HEK293 (cell line): ENCODE measurements around the gene MAP3K20.

Experiments used
- CTCF ChIA-PET: fragments of 350-600 bp; formaldehyde crosslinking; extraction: SDS; loops from one replicate; lab custom pipeline; 2021; ENCODE audit warnings: antibody characterized with exemption; lab: Yijun Ruan, JAX
- POLR2A ChIA-PET: fragments of 300-600 bp; formaldehyde crosslinking; extraction: SDS; loops from one replicate; lab custom pipeline; 2020; ENCODE audit warnings: antibody characterized with exemption, inconsistent platforms; lab: Yijun Ruan, JAX
- H3K27ac ChIP-seq: fragments of 200-500 bp; sonication (Bioruptor generic); 2 replicates; pipeline ENCODE4 v1.5.1; 2014; ENCODE audit warnings: low read depth, low read length, control low read depth, inconsistent platforms; ENCODE audit errors: extremely low read depth
- H3K36me3 ChIP-seq, 2 experiments: fragments of 200-500 bp in 1 of 2; sonication (Bioruptor generic) in 1 of 2; 1 replicate in 1 of 2; 2 replicates in 1 of 2; pipeline ENCODE4 v1.5.1; 2014 to 2017; ENCODE audit warnings: inconsistent platforms in 2 of 2, low read length in 2 of 2; ENCODE audit not compliant: control insufficient read depth in 2 of 2, insufficient read depth in 1 of 2
- H3K4me1 ChIP-seq: fragments of 200-500 bp; sonication (Bioruptor generic); 2 replicates; pipeline ENCODE4 v1.5.1; 2014; ENCODE audit warnings: mild to moderate bottlenecking, low read length, inconsistent platforms; ENCODE audit not compliant: control insufficient read depth, insufficient read depth
- H3K4me3 ChIP-seq: 2 replicates; pipeline ENCODE4 v1.5.1; 2011; ENCODE audit warnings: low read depth, mild to moderate bottlenecking, control low read depth, low read length, moderate library complexity
- H3K9me3 ChIP-seq: fragments of 200-500 bp; sonication (Bioruptor generic); 2 replicates; pipeline ENCODE4 v1.5.1; 2014; ENCODE audit warnings: low read depth, low read length, inconsistent platforms; ENCODE audit not compliant: control insufficient read depth, insufficient read depth
- ELK4 ChIP-seq: IDR thresholded peaks from 2 replicates; pipeline ENCODE4 v1.6.1; 2011; ENCODE audit warnings: mild to moderate bottlenecking, low read depth, low read length, borderline replicate concordance
- HOXC10 ChIP-seq: sonication (generic); formaldehyde crosslinking; IDR thresholded peaks from 2 replicates; pipeline ENCODE4 v1.8.1; 2023; ENCODE audit warnings: mild to moderate bottlenecking, missing genetic modification reagents
- KLF8 ChIP-seq: fragments of 450-650 bp; formaldehyde crosslinking; IDR thresholded peaks from 2 replicates; pipeline ENCODE4 v1.5.1; 2016; ENCODE audit warnings: missing biosample characterization, missing genetic modification characterization
- WT1 ChIP-seq: fragments of 450-650 bp; formaldehyde crosslinking; IDR thresholded peaks from 2 replicates; pipeline ENCODE4 v1.5.1; 2016; ENCODE audit warnings: missing biosample characterization, missing genetic modification characterization
- YY2 ChIP-seq: fragments of 450-650 bp; formaldehyde crosslinking; IDR thresholded peaks from 2 replicates; pipeline ENCODE4 v1.5.1; 2016; ENCODE audit warnings: missing biosample characterization, missing genetic modification characterization
- ZBTB17 ChIP-seq: fragments of 450-650 bp; formaldehyde crosslinking; IDR thresholded peaks from 2 replicates; pipeline ENCODE4 v1.5.1; 2016; ENCODE audit warnings: missing biosample characterization, missing genetic modification characterization
- ZBTB7A ChIP-seq: fragments of 450-650 bp; formaldehyde crosslinking; IDR thresholded peaks from 2 replicates; pipeline ENCODE4 v1.5.1; 2016; ENCODE audit warnings: low read depth, missing biosample characterization, missing genetic modification characterization
- ZEB2 ChIP-seq: fragments of 450-650 bp; formaldehyde crosslinking; IDR thresholded peaks from 2 replicates; pipeline ENCODE4 v1.5.1; 2016; ENCODE audit warnings: missing biosample characterization, missing genetic modification characterization
- ZFHX2 ChIP-seq: fragments of 450-650 bp; formaldehyde crosslinking; conservative IDR thresholded peaks from 2 replicates; pipeline ENCODE4 v1.5.1; 2016; ENCODE audit warnings: missing biosample characterization, missing genetic modification characterization
- ZNF121 ChIP-seq: fragments of 450-650 bp; formaldehyde crosslinking; IDR thresholded peaks from 2 replicates; pipeline ENCODE4 v1.5.1; 2016; ENCODE audit warnings: missing biosample characterization, missing genetic modification characterization
- ZNF138 ChIP-seq: fragments of 450-650 bp; formaldehyde crosslinking; IDR thresholded peaks from 2 replicates; pipeline ENCODE4 v1.5.1; 2016; ENCODE audit warnings: missing biosample characterization, missing genetic modification characterization, borderline replicate concordance
- ZNF24 ChIP-seq: fragments of 450-650 bp; formaldehyde crosslinking; IDR thresholded peaks from 2 replicates; pipeline ENCODE4 v1.5.1; 2016; ENCODE audit warnings: missing biosample characterization, missing genetic modification characterization
- ZNF501 ChIP-seq: fragments of 450-650 bp; formaldehyde crosslinking; IDR thresholded peaks from 2 replicates; pipeline ENCODE4 v1.5.1; 2016; ENCODE audit warnings: missing biosample characterization, missing genetic modification characterization
- ZNF701 ChIP-seq: fragments of 450-650 bp; formaldehyde crosslinking; IDR thresholded peaks from 2 replicates; pipeline ENCODE4 v1.5.1; 2016; ENCODE audit warnings: missing biosample characterization, missing genetic modification characterization
- ZNF792 ChIP-seq: fragments of 450-650 bp; formaldehyde crosslinking; IDR thresholded peaks from 2 replicates; pipeline ENCODE4 v1.5.1; 2016; ENCODE audit warnings: missing biosample characterization, missing genetic modification characterization
- TF ChIP-seq, protein P1 (sequence below): fragments of 450-650 bp; formaldehyde crosslinking; conservative IDR thresholded peaks from 2 replicates; pipeline ENCODE4 v1.5.1; 2016; ENCODE audit warnings: low read depth, missing biosample characterization, missing genetic modification characterization
- TF ChIP-seq, protein P2 (sequence below): fragments of 450-650 bp; formaldehyde crosslinking; conservative IDR thresholded peaks from 2 replicates; pipeline ENCODE4 v1.5.1; 2016; ENCODE audit warnings: low read depth, missing biosample characterization, missing genetic modification characterization

The MAP3K20 gene

DNA sequence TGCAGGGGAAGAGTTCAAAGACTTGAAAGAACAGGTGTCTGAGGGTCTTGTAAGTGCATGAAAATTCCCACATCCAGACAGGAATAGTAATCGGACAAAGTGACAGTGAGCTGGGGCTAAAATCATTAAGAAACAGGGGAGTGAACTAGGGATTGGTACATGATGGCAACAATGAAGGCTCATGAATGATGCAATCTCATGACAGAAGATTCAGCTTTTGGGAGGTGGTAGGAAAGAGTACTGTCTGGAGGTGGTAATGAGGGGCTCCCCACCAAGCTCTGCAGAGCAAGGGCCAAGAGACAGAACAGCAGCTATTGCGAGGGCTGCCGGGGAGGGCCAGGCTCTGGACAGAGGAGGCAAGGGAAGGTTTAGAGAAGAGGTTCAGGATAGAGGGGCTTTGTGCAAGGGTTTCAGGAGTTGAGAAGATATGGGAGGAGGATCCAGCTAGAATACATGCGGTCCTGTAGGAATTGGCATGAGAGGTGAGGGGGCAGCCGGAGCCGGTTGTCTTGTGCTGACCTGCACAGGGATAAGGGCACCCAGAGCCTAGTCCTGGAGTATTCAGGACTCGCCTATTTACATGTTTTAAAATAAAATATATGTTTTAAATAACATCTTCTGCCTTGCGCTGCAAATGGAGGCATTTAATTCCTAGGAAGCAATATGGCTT is 31.4 kb downstream of the MAP3K20 start:
- Histone ChIP-seq H3K4me1 (peaks cover 10% of the 10 kb centered on the region; the same call in 1 of the 2 replicates), H3K9me3 (no peaks in the 10 kb centered on the region), H3K27ac (no peak overlapping the region), H3K4me3 (no peak overlapping the region), H3K36me3 (peaks cover 0 to 3% of the 10 kb centered on the region in 2 experiments; a peak in 1 of 3 replicates)
- ChIA-PET POLR2A (no interaction called here), CTCF (interaction anchor here (0.7 kb wide), 1 partner anchor 29 kb away, joined by 4 read pairs; no protein-coding TSS in a partner anchor)
- TF ChIP-seq WT1 (tag by site-specific recombination) (no peak), ZBTB17 (tag by site-specific recombination) (peak; percentile 41; the same call in 1 of the 2 replicates), YY2 (tag by site-specific recombination) (peak; percentile 40; the same call in 1 of the 2 replicates)

DNA sequence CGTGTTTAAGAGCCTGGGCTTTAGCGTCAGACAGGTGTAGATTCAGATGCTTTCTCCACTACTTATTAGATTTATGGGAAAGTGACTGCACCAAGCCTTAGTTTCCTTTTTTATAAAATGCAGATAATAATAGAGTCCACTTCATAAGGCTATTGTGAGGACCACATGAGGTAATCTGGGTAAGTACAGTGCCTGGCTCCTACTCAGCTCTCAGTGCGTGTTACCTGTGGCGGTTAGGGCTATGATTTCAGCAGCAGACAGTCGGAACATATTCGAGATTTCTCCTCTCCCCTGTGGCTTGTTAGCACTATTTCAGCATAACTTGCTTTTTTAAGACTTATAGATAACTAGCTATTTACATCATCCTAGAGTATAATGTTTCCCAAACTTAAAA is 32.0 kb downstream of the MAP3K20 start:
- ChIA-PET POLR2A (no interaction called here), CTCF (interaction anchor here (0.7 kb wide), 1 partner anchor 29 kb away, joined by 4 read pairs; no protein-coding TSS in a partner anchor)
- H3K36me3 ChIP-seq = peaks cover 0 to 3% of the 10 kb centered on the region in 2 experiments; a peak in 1 of 3 replicates
- no peak overlapping the region for H3K27ac ChIP-seq
- no peaks in the 10 kb centered on the region for H3K9me3 ChIP-seq
- H3K4me3 ChIP-seq = no peak overlapping the region
- H3K4me1 ChIP-seq = peaks cover 10% of the 10 kb centered on the region; the same call in 1 of the 2 replicates
- TF ChIP-seq ZNF138 (tag by site-specific recombination) = no peak
- no peak for TF ChIP-seq ZBTB7A (tag by site-specific recombination)
- no peak for TF ChIP-seq ZNF792 (tag by site-specific recombination)
- no peak for TF ChIP-seq HOXC10 (CRISPR knock-in tag)
- TF ChIP-seq, protein P1, sequence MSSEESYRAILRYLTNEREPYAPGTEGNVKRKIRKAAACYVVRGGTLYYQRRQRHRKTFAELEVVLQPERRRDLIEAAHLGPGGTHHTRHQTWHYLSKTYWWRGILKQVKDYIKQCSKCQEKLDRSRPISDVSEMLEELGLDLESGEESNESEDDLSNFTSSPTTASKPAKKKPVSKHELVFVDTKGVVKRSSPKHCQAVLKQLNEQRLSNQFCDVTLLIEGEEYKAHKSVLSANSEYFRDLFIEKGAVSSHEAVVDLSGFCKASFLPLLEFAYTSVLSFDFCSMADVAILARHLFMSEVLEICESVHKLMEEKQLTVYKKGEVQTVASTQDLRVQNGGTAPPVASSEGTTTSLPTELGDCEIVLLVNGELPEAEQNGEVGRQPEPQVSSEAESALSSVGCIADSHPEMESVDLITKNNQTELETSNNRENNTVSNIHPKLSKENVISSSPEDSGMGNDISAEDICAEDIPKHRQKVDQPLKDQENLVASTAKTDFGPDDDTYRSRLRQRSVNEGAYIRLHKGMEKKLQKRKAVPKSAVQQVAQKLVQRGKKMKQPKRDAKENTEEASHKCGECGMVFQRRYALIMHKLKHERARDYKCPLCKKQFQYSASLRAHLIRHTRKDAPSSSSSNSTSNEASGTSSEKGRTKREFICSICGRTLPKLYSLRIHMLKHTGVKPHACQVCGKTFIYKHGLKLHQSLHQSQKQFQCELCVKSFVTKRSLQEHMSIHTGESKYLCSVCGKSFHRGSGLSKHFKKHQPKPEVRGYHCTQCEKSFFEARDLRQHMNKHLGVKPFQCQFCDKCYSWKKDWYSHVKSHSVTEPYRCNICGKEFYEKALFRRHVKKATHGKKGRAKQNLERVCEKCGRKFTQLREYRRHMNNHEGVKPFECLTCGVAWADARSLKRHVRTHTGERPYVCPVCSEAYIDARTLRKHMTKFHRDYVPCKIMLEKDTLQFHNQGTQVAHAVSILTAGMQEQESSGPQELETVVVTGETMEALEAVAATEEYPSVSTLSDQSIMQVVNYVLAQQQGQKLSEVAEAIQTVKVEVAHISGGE (tag by site-specific recombination) = no peak
- TF ChIP-seq, protein P2, sequence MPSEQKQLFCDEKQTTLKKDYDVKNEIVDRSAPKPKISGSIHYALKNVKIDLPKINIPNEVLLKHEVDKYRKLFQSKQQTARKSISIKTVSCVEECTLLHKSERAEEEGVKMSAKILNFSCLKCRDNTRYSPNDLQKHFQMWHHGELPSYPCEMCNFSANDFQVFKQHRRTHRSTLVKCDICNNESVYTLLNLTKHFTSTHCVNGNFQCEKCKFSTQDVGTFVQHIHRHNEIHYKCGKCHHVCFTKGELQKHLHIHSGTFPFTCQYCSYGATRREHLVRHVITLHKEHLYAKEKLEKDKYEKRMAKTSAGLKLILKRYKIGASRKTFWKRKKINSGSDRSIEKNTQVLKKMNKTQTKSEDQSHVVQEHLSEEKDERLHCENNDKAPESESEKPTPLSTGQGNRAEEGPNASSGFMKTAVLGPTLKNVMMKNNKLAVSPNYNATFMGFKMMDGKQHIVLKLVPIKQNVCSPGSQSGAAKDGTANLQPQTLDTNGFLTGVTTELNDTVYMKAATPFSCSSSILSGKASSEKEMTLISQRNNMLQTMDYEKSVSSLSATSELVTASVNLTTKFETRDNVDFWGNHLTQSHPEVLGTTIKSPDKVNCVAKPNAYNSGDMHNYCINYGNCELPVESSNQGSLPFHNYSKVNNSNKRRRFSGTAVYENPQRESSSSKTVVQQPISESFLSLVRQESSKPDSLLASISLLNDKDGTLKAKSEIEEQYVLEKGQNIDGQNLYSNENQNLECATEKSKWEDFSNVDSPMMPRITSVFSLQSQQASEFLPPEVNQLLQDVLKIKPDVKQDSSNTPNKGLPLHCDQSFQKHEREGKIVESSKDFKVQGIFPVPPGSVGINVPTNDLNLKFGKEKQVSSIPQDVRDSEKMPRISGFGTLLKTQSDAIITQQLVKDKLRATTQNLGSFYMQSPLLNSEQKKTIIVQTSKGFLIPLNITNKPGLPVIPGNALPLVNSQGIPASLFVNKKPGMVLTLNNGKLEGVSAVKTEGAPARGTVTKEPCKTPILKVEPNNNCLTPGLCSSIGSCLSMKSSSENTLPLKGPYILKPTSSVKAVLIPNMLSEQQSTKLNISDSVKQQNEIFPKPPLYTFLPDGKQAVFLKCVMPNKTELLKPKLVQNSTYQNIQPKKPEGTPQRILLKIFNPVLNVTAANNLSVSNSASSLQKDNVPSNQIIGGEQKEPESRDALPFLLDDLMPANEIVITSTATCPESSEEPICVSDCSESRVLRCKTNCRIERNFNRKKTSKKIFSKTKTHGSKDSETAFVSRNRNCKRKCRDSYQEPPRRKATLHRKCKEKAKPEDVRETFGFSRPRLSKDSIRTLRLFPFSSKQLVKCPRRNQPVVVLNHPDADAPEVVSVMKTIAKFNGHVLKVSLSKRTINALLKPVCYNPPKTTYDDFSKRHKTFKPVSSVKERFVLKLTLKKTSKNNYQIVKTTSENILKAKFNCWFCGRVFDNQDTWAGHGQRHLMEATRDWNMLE = no peak
- no peak for TF ChIP-seq ZFHX2 (tag by site-specific recombination)
- no peak for TF ChIP-seq ZNF121 (tag by site-specific recombination)
- TF ChIP-seq ZNF24 (tag by site-specific recombination) = no peak
- TF ChIP-seq ELK4 = no peak
- no peak for TF ChIP-seq ZNF701 (tag by site-specific recombination)
- TF ChIP-seq ZEB2 (tag by site-specific recombination) = no peak
- TF ChIP-seq ZNF501 (tag by site-specific recombination) = no peak
- TF ChIP-seq KLF8 (tag by site-specific recombination) = no peak
